ENCODE data around the gene C16orf54. TPM values are rescaled to one million over a fixed set of nuclear protein-coding genes. Genes with fewer than 3 reads are reported as not detected.

The C16orf54 gene
- total and polyA plus RNA-seq, 10 of the 15 experiments (the other 5 are each of a cell fraction or from before 2014, with no cell fraction given): 2.1 to 13.3 (median 5.4) TPM

DNA sequence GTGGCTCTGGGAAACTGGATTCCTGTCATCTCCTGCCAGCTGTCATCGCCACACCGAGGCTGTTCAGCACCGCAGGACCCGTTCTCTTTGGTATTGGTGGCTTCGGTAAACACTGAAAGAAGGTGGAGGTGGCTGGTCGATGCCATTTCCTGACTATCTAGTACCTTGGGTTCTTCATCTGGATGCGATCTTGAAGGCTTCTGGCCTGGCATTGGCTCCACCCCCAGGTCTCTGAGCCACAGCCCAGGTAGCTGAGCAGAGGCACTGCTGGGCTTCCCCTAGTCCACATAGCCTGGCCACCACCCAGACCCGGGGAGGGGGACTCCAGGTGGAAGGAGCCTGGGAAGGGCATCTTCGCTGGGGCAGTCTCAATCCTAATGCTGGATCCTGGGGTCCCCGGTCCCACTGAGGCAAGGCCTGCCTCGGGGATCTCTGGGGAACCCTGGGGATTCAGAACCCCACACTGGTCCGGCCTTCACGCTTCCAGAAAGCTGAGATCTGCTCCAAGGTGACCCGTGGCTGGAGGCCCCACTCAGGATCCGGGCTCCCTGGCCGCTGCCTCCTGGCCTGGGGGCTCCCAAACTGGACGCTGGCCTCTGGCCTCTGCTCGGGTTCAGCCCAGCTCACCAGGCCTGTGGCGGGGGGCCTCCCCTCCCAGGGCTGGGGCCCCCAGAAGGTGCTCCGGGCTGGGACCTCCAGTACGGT lies 1.8 kb downstream of the C16orf54 start:
- ATAC-seq (no peak), FAIRE-seq (no peak), DNase-seq (ENCODE audit: low read depth, low spot score) (no peak)
- POLR2A ChIA-PET: interaction anchor here (0.8 to 3.4 kb wide), 3 partner anchors 12 to 66 kb away, joined by 3 to 20 read pairs (median 4); partner anchors contain the start of gene KIF22
- Histone ChIP-seq H3K27ac (ENCODE audit: control insufficient read depth, insufficient read depth) (0 out of 2 replicates have a peak overlapping the region, but pooled peaks have one; percentile 18), H3K27me3 (replicated peaks in 1 of 2; ENCODE audit: control insufficient read depth in 2 of 2, insufficient read depth in 2 of 2, low read length in 1 of 2) (no peaks in the 10 kb centered on the region), H3K4me1 (ENCODE audit: control insufficient read depth, insufficient read depth, low read length) (peaks cover 40% of the 10 kb centered on the region), H3K36me3 (ENCODE audit: control insufficient read depth in 2 of 2, insufficient read depth in 2 of 2, low read length in 1 of 2) (no peaks in the 10 kb centered on the region; a peak in 2 of 4 replicates), H3K79me2 (ENCODE audit: control insufficient read depth, insufficient read depth, low read length) (peaks cover 10% of the 10 kb centered on the region), H3K9me3 (replicated peaks; ENCODE audit: control insufficient read depth, insufficient read depth, low read length) (no peaks in the 10 kb centered on the region; the same call in 2 of the 3 replicates), H2AFZ (ENCODE audit: control insufficient read depth, low read depth, low read length) (no peak overlapping the region), H3K9ac (ENCODE audit: control insufficient read depth, insufficient read depth, low read length) (no peak overlapping the region), H3K4me2 (ENCODE audit: control insufficient read depth, insufficient read depth) (peak overlapping the region; percentile 93), H3K4me3 (no peak overlapping the region), H4K20me1 (ENCODE audit: control insufficient read depth, insufficient read depth) (no peaks in the 10 kb centered on the region; the same call in 1 of the 2 replicates)
- SMC1A ChIA-PET (ENCODE audit: uncharacterized antibody, unreplicated experiment): no interaction called here
- RAD21 ChIA-PET (ENCODE audit: unreplicated experiment): interaction anchor here (0.6 to 1.5 kb wide), 2 partner anchors 12 to 22 kb away, joined by 3 to 9 read pairs; no protein-coding TSS in a partner anchor
- WGBS (ENCODE audit: insufficient coverage, insufficient replicate concordance, low lambda C conversion rate, missing lambda C conversion rate): 97% methylated on average over 21 of the region's 21 CpGs
- TF ChIP-seq FOS (IDR thresholded peaks at IDR 0.05; ENCODE audit: borderline replicate concordance, extremely low read depth, insufficient read length): no peak
- TF ChIP-seq CBX5 (IDR thresholded peaks at IDR 0.05; ENCODE audit: low read depth): no peak
- no peak for TF ChIP-seq SIN3A (IDR thresholded peaks at IDR 0.05; ENCODE audit: low read depth, low read length)
- no peak for TF ChIP-seq ZZZ3 (IDR thresholded peaks at IDR 0.05; ENCODE audit: control insufficient read depth, insufficient read length, low read depth)
- no peak for TF ChIP-seq KLF5 (IDR thresholded peaks at IDR 0.05; ENCODE audit: partially characterized antibody)
- no peak for TF ChIP-seq ZBED1 (IDR thresholded peaks at IDR 0.05; ENCODE audit: borderline replicate concordance)
- TF ChIP-seq, protein P1, sequence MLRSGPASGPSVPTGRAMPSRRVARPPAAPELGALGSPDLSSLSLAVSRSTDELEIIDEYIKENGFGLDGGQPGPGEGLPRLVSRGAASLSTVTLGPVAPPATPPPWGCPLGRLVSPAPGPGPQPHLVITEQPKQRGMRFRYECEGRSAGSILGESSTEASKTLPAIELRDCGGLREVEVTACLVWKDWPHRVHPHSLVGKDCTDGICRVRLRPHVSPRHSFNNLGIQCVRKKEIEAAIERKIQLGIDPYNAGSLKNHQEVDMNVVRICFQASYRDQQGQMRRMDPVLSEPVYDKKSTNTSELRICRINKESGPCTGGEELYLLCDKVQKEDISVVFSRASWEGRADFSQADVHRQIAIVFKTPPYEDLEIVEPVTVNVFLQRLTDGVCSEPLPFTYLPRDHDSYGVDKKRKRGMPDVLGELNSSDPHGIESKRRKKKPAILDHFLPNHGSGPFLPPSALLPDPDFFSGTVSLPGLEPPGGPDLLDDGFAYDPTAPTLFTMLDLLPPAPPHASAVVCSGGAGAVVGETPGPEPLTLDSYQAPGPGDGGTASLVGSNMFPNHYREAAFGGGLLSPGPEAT (IDR thresholded peaks at IDR 0.05; ENCODE audit: low read depth): no peak
- TF ChIP-seq ZSCAN29 (IDR thresholded peaks at IDR 0.05): no peak
- TF ChIP-seq YY1 (IDR thresholded peaks at IDR 0.05; ENCODE audit: low read depth, low read length): no peak
- TF ChIP-seq IKZF2 (IDR thresholded peaks at IDR 0.05): no peak
- TF ChIP-seq PAX8 (IDR thresholded peaks at IDR 0.05): no peak
- TF ChIP-seq NFXL1 (IDR thresholded peaks at IDR 0.05; ENCODE audit: borderline replicate concordance): no peak
- in situ Hi-C loops (cut with MboI): no loop called here
- intact Hi-C loops (cut with micrococcal nuclease; ENCODE audit: unreplicated experiment): no loop called here
- CTCF ChIA-PET: interaction anchor here (1.4 to 1.6 kb wide), 2 partner anchors 46 to 76 kb away, joined by 3 read pairs; partner anchors contain the start of gene MVP
- BruUV-seq (replicated peaks): no TSS peak

Data from GM12878 (cell line).